ENCODE measurements around the gene PLPP2.

PLPP2 gene

DNA sequence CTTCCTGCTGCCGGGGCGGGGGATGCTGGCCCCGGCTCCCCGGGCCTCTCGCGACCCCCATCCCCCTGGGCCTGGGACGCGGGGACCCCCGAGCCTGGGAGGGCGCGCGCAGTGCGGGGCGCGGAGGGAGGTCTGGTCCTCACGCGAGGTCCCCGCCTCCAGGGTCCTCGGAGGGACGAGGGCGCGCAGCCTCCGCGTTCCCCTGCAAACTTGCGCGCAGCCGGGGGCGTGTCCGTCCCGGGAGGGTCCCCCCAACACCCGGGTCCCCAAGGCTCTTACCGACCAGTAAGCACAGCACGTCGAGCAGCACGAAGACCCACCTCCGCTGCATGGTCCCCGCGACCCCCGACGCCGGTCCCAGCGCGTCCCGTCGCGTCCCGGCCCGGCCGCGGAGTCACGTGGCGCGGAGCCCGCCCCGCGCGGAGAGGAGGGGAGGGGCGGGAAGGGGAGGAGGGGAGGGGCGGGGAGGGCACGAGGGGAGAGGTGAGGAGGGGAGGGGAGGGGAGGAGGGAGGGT lies at the start of gene PLPP2:
Gene PLPP2, minus strand, starts transcription at position 398 of the 516 bp plus-strand sequence. Its CDS starts 67 bp downstream, at position 331.
- no peak for DNase-seq (ENCODE audit: insufficient read length, low spot score)
- no peak for FAIRE-seq

DNA sequence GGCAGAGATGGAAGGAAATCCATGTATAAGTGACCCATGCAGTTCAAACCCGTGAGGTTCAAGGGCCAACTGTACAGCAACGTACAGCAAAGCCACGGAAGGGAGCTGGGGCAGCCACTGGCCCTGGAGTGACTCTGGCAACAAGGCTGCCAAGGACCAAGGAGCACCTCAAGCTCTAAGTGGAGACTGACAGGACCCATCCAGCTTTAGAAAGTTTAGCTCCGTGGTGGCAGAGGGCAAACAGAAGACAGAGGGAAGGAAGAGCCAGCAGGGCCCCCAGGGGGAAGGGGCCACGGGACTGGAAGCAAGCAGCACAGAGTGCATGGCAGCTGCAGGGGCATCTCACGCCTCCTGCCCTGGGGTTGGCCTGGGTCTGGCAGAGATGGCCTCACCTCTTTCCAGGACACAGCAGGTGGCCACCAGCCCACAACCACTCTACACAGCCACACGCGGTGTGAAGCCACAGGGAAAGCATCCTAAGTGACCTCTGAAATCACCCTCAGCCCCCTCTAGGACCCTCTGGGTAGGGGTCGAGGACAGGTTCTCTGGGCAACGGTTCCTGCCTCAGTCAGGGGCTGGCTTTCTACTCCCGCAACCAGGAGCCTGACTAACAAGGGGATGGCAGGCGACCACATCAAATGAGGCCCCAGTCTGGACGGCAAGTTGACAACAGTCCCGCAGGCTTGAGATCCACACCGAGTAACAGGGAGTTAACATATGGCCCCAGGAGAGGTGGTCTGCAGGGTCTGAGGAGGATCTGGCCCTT lies 49.6 kb upstream of the PLPP2 start:
- FAIRE-seq = no peak

DNA sequence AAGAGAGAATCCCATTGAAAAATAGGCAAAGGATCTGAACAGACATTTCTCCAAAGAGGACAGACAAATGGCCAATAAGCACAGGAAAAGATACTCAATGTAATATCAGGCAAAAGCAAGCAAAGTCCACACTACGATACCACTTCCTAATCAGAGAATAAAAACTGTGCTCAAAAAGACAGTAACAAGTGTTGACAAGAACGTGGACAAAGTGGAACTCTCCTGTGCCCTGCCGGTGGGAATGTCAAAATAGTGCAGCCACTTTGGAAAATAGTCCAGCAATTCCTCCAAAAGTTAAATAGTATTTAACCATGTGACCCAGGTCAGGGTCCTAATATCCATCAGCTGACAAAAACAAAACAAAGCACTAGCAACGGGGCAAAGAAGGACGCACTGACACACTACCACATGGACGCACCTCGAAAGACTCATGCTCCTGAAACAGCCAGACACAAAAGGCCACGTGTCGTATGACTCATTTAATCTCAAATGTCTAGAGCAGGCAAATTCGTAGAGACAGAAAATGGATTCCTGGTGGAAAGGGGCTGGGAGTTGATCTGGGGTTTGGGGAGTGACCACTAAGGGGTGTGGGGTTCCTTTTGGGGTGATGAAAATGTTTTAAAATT lies 48.2 kb upstream of the PLPP2 start:
- DNase-seq (ENCODE audit: insufficient read length, low spot score) (no peak), FAIRE-seq (no peak)

More for the DNA sequence above, 49.6 kb upstream of the PLPP2 start:
- DNase-seq (ENCODE audit: insufficient read length, low spot score) = no peak

DNA sequence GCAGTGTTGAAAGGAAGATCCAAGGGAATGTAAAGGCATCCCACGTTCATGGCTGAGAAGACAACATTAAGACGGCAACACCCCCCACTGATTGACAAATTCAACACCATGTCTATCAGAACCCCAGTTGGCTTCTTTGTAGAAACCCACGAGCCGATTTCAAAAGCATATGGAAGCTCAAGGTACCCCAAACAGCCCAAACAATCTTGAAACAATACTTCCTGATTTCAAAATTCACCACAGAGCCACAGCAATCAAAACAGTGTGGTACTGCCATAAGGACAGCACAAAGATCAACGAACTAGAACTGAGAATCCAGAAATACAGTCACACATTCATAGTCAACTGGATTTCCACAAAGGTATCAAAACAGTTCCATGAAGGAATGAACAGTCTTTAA lies 47.2 kb upstream of the PLPP2 start:
- no peak for DNase-seq (ENCODE audit: insufficient read length, low spot score)
- FAIRE-seq = no peak

DNA sequence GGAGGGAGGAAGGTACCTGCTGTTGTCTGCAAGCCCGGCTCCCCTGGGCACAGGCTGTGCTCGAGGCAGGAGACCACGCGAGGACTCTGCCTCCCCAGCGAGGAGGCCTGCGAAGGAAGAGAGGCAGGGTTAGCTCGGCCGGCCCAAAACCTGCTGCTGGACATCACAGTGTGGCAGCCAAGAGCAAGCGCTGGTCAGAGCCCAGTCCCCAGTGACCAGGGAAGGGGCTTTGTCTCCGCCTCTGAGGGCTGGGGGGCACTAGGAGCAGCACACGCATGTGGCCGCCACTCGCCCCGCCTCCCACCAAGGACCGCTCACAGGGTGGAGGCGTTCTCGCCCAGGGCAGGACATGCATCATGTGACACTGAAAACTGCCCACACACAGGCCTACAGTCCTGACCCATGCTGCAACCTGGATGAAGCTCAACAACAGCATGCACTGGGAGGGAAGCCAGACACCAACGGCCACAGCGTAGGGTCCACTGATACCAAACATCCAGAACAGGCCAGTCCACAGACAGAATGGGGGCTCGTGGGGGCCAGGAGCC lies 44.9 kb upstream of the PLPP2 start:
- FAIRE-seq = no peak
- DNase-seq (ENCODE audit: insufficient read length, low spot score) = no peak

DNA sequence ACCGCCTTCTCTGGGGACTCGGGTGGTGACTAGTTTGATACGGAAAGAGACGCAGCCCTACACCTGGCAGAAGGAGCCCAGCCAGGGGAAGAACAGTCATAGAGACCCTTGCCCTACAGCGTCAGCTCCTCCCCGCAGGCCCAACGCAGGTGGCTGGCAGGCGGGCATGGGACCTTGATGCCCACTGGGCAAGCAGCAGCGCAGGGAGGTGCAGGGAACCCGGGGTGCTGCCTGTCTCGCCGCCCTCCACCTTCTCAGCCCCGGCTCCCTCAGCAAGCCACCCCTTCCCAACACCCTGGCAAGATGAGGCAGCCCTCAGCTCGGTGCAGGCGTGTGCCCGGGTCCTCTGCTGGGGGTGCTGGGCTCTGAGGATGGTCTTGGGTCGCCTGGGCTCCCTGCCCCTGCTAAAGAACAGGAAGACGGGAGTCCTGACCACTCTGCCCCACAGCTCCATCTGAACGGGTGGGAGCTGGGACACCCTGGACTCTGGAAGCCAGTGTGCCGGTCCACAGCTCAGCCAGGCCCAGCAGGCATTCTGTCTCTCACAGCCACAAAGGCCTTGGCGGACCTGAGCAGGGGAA lies 44.4 kb upstream of the PLPP2 start:
- FAIRE-seq (no peak), DNase-seq (ENCODE audit: insufficient read length, low spot score) (no peak)

DNA sequence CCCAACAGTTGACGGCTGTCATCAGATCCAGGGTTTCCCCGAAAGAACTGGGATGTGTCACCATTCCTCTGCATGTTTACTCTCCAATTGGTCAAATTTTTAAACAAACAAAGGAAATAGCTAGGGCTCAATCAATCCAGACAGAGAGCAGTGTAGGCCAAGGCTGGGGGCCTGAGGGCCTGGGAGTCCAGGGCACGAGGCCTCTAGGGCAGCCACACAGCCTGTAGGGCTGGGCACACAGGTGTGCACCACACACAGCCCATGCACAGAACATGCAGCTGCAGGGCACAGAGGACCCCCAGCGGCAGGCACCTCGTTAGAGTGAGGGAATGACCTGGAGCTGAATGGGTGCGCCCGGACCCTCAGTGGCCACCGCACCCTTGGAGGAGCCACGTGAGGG lies 43.9 kb upstream of the PLPP2 start:
- DNase-seq (ENCODE audit: insufficient read length, low spot score) = no peak
- no peak for FAIRE-seq

DNA sequence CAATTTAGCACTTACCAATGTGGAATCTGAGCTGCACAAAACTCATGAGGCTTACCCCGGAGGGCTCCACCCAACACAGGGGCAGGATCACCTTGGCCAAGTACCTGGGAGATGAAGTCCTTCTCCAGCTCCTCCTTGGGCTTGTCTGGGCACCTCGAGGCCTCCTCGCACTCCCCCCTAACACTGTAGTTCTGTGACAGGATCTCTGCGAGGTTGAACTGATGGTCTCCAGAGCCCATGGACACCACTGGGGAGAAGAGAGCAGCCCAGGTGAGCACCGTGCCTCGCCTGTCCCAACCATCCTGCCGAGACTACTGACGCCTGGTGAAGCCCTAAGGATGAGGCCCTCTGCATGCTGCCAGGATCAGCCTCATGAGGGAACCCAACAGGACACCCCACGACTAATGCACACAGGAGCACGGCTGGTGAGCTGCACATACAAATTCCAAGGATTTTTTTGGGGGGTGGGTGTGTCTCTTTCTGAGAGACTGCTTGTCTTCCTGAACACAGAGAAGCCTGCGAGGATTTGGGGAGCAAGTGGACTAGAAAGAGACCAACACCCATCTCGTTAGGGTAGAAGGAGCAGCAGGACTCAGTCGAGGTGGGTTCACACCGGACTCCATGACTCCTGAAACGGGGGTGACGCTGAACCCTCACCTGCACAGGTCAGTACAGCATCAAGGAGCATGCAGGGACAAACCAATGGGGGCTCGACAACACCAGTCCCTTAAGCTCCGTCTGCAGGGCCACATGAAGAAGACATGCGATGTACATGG lies 43.3 kb upstream of the PLPP2 start:
- DNase-seq (ENCODE audit: insufficient read length, low spot score) (no peak), FAIRE-seq (no peak)

DNA sequence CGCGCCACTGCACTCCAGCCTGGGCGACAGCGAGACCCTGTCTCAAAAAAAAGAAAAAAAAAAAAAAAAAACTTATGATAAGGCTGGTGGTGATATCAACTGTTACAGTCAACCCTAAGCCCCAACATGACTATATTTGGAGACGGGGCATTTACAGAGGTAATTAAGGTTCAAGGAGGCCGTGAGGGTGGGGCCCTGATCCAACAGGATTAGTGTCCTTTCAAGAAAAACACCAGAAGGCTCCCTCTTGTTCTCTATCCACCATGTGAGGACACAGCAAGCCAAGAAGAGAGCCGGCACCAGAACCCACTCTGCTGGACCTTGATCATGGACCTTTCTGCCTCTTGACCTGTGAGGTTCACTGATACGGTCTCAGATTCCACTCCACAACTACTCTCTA lies 39.3 kb upstream of the PLPP2 start:
- DNase-seq (ENCODE audit: insufficient read length, low spot score) = no peak
- no peak for FAIRE-seq

DNA sequence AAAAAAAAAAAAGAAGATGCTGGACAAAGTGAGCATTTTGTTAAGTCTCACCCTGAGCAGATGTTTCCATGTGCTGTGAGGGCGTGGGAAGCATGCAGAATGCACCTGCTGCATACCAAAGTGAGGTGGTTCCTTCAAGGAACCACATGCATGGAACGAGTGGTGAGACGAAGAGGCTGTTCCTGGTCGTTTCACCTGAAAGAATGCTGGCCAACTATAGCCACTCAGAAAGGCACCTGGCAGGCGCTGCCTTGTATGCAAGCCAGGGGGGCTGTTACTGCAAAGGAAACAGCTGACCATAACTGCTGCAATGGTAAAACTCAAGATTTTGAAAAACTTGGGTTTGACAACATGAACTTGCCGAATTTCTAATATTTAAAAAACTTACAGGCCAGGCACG lies 38.7 kb upstream of the PLPP2 start:
- FAIRE-seq (no peak), DNase-seq (ENCODE audit: insufficient read length, low spot score) (no peak)

DNA sequence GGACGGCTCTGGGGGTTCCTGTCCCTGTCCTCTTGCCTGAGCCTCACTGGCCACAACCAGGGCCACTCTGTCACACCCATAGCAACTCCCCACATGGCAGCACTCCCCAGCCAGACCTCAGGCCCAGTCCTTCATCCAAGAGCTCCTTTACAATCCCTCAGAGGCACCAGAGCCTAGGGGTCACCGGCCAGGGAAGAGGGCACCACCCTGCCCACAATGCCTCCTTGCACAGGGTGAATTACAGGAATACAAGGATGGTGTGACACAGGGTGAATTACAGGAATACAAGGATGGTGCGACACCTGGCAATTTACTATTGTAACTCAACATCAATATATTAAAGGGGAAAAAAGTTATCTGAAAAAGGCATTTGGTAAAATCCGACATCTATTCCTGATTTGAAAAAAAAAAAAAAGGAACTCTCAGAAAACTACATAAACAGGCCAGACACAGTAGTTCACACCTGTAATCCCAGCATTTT lies 36.9 kb upstream of the PLPP2 start:
- DNase-seq (ENCODE audit: insufficient read length, low spot score) (no peak), FAIRE-seq (no peak)

DNA sequence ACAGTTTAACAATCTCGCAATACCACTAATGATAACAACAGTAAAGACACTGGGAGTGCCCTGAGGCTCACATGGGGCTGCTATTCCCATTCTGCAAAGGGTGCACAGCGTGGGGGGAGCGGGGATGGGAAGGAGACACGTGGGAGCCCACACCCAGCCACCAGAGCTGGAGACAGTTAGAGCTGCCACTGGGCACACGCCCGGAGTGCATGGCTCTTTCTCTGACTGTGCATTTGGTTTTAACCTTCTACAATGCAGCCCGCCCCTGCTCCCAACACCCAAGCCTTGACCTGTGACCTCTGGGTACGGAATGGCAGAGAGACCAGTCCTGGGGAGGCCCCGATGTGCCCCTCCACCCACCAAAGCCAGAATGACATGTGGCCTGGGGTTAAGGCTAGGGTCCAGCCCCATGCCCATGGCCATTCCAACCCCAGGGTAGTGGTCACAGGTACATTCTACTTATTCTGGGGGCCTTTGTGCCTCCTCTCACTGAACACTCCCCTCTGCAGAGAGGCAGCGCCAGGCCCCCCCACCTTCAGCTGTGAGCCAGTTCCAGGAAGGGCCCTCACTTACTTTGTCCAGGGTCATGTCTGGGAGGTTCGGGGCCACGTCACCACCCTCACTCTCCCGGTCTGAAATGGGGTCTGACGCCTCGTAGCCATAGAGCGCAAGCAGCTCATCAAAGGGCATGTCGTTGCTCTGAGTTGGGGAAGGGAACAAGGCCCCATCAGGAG lies 36.3 kb upstream of the PLPP2 start:
- FAIRE-seq (no peak), DNase-seq (ENCODE audit: insufficient read length, low spot score) (no peak)

DNA sequence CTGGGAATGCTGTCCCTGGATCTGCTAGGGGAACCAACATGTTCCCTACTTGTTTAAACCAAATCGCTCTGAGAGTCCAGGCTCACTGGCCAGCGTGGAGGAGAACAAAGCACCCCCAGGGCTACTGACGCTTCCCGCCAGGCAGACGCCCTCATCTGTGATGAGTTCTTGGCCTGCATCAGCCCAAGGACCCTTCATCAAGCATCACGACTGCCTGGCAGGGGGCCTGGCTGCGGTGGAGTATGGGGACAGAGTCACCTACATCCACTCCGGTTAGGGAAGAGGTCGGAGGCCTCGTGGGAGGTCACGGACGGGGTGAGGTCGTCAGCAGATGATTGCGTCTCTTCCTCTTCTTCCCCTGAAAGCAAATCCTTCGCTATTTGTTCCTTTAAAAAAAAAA lies 35.7 kb upstream of the PLPP2 start:
- DNase-seq (ENCODE audit: insufficient read length, low spot score) (no peak), FAIRE-seq (no peak)

DNA sequence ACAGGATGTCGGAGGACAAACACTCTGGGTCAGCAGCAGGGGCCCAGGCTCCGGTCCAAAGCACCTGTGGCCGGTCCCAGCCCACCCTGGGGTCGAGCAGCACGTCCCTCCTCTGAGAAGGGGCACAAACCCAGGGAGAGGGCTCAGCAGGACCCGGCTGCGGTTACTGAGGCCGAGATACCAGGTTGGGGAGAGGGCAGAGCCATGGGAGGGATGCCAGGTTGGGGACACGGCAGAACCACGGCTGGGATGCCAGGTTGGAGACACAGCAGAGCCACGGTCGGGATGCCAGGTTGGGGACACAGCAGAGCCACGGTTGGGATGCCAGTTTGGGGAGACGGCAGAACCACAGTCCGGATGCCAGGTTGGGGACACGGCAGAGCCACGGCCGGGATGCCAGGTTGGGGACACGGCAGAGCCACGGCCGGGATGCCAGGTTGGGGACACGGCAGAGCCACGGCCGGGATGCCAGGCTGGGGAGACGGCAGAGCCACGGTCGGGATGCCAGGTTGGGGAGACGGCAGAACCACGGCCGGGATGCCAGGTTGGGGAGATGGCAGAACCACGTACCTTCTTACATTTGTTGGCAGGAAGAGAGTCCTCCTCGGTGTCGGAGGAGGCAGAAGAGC lies 34.8 kb upstream of the PLPP2 start:
- DNase-seq (ENCODE audit: insufficient read length, low spot score) = no peak
- no peak for FAIRE-seq

DNA sequence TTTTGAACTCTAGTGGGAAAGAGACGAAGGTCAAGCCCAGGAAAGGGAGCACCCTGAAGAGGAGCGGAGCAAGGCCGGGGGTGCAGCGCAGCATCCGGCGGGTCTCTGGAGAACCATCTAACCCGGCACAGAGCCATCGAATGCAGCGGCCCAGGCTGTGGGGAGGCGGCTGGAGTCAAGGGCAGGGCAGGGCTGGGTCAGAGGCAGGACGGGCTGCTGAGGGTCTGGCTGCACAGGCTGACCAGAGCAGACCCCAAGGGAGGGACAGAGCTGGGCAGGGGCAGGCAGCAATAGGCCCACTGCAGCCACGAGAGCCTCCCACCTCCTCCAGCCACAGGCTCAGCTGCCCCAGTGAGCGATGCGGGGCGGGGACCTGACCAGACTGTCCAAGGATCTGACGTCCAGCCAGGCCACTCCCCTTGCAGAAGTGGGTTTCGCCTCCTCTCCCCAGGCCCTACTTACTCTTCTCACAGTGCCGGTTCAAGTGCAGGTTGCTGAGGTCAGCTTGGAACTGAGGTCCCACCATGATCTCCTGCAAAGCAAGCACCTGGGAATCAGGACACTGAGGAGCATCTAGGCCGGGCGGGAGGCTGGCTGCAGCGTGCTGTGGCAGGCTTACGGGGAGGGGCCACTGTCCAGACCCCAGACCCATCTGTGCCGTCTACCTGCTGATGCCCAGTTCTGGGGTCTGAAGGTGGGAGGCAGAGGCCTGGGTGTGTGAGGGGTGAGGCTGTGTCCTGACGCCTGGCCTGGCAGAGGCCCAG lies 34.2 kb upstream of the PLPP2 start:
- FAIRE-seq (no peak), DNase-seq (ENCODE audit: insufficient read length, low spot score) (no peak)

DNA sequence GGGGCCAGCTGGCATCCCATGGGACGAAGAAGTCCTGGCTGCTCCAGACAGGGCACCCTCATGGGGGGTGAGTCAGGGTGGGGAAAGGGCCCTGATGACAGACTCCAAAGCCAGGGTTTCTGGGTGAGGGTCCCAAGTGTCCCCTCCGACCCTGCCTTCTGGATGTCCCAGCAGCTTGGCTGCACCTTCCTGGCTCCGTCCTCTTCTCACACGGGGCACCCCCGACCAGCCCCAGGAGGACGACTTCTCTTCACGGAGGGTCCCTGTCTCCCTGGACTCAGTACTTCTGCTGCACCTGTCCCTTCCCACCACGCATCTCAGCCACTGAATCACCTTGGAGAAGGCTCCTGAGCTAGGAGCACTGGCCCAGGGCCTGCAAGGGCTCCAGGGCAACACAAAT lies 33.5 kb upstream of the PLPP2 start:
- FAIRE-seq = no peak
- DNase-seq (ENCODE audit: insufficient read length, low spot score) = no peak

DNA sequence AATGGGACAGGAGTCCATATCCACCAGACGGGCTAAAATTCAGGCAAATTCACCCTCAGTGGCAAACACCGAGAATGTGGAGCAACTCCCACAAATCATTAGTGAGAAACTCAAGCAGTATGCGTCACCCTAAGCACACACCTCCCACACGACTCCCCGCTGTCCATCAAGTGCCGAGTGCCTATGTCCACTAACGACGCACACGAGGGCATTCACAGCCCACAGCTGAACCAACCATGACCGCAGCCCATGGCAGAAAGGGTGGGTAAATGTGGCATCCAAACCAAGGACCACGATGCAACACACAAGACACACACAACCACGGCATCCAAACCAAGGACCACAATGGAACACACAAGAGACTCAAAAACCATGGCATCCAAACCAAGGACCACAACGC lies 31.4 kb upstream of the PLPP2 start:
- no peak for FAIRE-seq

DNA sequence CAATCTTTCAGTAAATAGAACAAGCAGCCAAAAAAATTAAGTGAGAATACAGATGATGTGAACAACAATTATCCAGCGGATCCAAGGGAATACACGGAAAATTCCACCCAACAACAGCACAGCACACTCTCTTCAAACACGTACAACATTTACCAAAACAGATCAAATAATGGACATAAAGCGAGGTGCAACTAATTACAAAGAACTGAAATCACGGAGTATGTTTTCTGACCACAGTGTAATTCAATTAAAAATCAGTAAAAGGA lies 27.2 kb upstream of the PLPP2 start:
- DNase-seq (ENCODE audit: insufficient read length, low spot score) = no peak
- FAIRE-seq = no peak

More for the DNA sequence above, 31.4 kb upstream of the PLPP2 start:
- no peak for DNase-seq (ENCODE audit: insufficient read length, low spot score)

Measured in GM19239 (cell line).